CD4-positive, alpha-beta T cell (primary cell): ENCODE measurements around the gene PDLIM5. TPM values are rescaled to one million over a fixed set of nuclear protein-coding genes. Genes with fewer than 3 reads are reported as not detected.

Source experiments
- ATAC-seq: fragments of 200-7000 bp; cut with Tn5 transposase; one replicate; pipeline ENCODE4 v1.10.0; 2022; ENCODE audit warnings: mild to moderate bottlenecking; ENCODE audit not compliant: poor library complexity
- CTCF ChIA-PET: fragments of 350-600 bp; sonication (Branson Sonifier 250); formaldehyde crosslinking; loops from one replicate; lab custom pipeline; 2021; ENCODE audit warnings: antibody characterized with exemption, inconsistent platforms; lab: Charles Lee
- POLR2A ChIA-PET: fragments of 350-600 bp; sonication (Branson Sonifier 250); formaldehyde crosslinking; loops from one replicate; lab custom pipeline; 2021; ENCODE audit warnings: antibody characterized with exemption, inconsistent platforms; lab: Charles Lee
- DNase-seq, 14 experiments: peaks; one replicate each; pipeline ENCODE4 v3.0.0-alpha.2; 2013 to 2020; ENCODE audit warnings: mixed read lengths in 2 of 14
- H3K27ac ChIP-seq, 2 donors: one replicate each; pipeline versions ENCODE4 v1.5.1 to v1.7.0; 2013; ENCODE audit warnings: low read length in 2 of 2, low read depth in 1 of 2, mild to moderate bottlenecking in 1 of 2
- H3K27me3 ChIP-seq, 2 experiments: 1 replicate in 1 of 2; 2 replicates in 1 of 2; pipeline versions ENCODE4 v1.6.1 to v1.7.0; 2013; ENCODE audit warnings: low read length in 2 of 2, control low read depth in 1 of 2, mild to moderate bottlenecking in 1 of 2, moderate library complexity in 1 of 2; ENCODE audit not compliant: insufficient read depth in 2 of 2, control insufficient read depth in 1 of 2
- H3K36me3 ChIP-seq: one replicate; pipeline ENCODE4 v1.6.1; 2013; ENCODE audit warnings: low read length, control low read depth; ENCODE audit not compliant: insufficient read depth
- H3K4me1 ChIP-seq: one replicate; pipeline ENCODE4 v1.6.1; 2013; ENCODE audit warnings: low read length, control low read depth; ENCODE audit not compliant: insufficient read depth
- H3K4me3 ChIP-seq: one replicate; pipeline ENCODE4 v1.5.1; 2013; ENCODE audit warnings: mild to moderate bottlenecking, low read length, moderate library complexity
- H3K9me3 ChIP-seq, 2 experiments: 1 replicate in 1 of 2; 2 replicates in 1 of 2; pipeline versions ENCODE4 v1.6.1 to v1.7.0; 2013; ENCODE audit warnings: low read length in 2 of 2, mild to moderate bottlenecking in 2 of 2, control low read depth in 1 of 2, moderate library complexity in 1 of 2; ENCODE audit not compliant: control insufficient read depth in 1 of 2, insufficient read depth in 1 of 2
- H3K27ac Mint-ChIP-seq: one replicate; pipeline ENCODE4 v1.8.0; 2020; ENCODE audit warnings: mixed read lengths
- H3K27me3 Mint-ChIP-seq: one replicate; pipeline ENCODE4 v1.8.0; 2021; ENCODE audit warnings: mixed read lengths
- H3K36me3 Mint-ChIP-seq: one replicate; pipeline ENCODE4 v1.8.0; 2021; ENCODE audit warnings: low read depth, mixed read lengths
- H3K4me1 Mint-ChIP-seq: one replicate; pipeline ENCODE4 v1.8.0; 2021; ENCODE audit warnings: low read depth, mixed read lengths
- H3K4me3 Mint-ChIP-seq: one replicate; pipeline ENCODE4 v1.8.0; 2020; ENCODE audit warnings: mild to moderate bottlenecking, mixed read lengths
- H3K9me3 Mint-ChIP-seq: one replicate; pipeline ENCODE4 v1.8.0; 2020; ENCODE audit warnings: mixed read lengths
- intact Hi-C, 2 experiments: fragments of 100-400 bp; cut with DNase I in 1 of 2; cut with micrococcal nuclease in 1 of 2; formaldehyde crosslinking; loops; one replicate each; pipeline versions ENCODE4 v1.15.1 to v1.9.0; 2023 to 2025; cut with DNase I, micrococcal nuclease
- total RNA-seq, 174 experiments: library from RNA in 2 of 174; stranded (reverse) in 2 of 174; gene quantifications; one replicate each; pipeline ENCODE4 v1.2.3 and lab custom pipeline; 2021 to 2026
- TF ChIP-seq, protein P1 (sequence below): fragments of 200-600 bp; IDR thresholded peaks from one replicate; pipeline ENCODE4 v1.8.0; 2022; ENCODE audit warnings: antibody characterized with exemption, mild to moderate bottlenecking

The PDLIM5 gene
- total RNA-seq, 2 experiments from 2014 or later, result 23.0 to 23.1 TPM

DNA sequence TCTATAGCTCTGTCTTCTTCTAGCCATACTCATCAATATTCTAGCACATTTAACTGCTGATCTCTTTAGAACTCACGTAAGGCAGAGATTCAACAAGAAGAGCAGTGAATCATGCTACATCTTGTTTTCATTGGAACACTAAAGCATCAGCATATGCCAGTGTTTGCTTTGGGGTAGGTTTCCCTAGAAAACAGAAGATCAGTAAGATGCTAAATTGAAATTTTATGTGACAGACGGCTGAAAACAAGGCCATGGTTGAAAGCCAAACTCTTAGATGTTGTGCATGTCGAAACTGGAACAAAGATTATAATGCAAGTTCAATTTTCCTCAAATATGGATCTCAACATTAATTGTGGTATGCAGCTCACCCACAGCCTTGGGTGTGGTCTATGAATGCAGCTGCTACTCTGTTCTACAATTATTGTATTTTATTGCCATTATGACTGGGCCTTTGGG, 107.6 kb downstream of the PDLIM5 start:
- POLR2A ChIA-PET, result no interaction called here
- Histone ChIP-seq H3K36me3 (no peaks in the 10 kb centered on the region), H3K27me3 (no peaks in the 10 kb centered on the region), H3K4me1 (no peaks in the 10 kb centered on the region), H3K27ac (no peak overlapping the region), H3K4me3 (no peak overlapping the region), H3K9me3 (no peaks in the 10 kb centered on the region)
- Mint-ChIP-seq H3K27ac (no peak overlapping the region), H3K4me1 (no peaks in the 10 kb centered on the region), H3K4me3 (no peak overlapping the region), H3K27me3 (no peaks in the 10 kb centered on the region), H3K36me3 (no peaks in the 10 kb centered on the region), H3K9me3 (peaks cover 3% of the 10 kb centered on the region)
- intact Hi-C loops, result no loop called here
- DNase-seq (no peak), ATAC-seq (no peak)
- TF ChIP-seq, protein P1, sequence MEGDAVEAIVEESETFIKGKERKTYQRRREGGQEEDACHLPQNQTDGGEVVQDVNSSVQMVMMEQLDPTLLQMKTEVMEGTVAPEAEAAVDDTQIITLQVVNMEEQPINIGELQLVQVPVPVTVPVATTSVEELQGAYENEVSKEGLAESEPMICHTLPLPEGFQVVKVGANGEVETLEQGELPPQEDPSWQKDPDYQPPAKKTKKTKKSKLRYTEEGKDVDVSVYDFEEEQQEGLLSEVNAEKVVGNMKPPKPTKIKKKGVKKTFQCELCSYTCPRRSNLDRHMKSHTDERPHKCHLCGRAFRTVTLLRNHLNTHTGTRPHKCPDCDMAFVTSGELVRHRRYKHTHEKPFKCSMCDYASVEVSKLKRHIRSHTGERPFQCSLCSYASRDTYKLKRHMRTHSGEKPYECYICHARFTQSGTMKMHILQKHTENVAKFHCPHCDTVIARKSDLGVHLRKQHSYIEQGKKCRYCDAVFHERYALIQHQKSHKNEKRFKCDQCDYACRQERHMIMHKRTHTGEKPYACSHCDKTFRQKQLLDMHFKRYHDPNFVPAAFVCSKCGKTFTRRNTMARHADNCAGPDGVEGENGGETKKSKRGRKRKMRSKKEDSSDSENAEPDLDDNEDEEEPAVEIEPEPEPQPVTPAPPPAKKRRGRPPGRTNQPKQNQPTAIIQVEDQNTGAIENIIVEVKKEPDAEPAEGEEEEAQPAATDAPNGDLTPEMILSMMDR, result no peak
- CTCF ChIA-PET, result no interaction called here

DNA sequence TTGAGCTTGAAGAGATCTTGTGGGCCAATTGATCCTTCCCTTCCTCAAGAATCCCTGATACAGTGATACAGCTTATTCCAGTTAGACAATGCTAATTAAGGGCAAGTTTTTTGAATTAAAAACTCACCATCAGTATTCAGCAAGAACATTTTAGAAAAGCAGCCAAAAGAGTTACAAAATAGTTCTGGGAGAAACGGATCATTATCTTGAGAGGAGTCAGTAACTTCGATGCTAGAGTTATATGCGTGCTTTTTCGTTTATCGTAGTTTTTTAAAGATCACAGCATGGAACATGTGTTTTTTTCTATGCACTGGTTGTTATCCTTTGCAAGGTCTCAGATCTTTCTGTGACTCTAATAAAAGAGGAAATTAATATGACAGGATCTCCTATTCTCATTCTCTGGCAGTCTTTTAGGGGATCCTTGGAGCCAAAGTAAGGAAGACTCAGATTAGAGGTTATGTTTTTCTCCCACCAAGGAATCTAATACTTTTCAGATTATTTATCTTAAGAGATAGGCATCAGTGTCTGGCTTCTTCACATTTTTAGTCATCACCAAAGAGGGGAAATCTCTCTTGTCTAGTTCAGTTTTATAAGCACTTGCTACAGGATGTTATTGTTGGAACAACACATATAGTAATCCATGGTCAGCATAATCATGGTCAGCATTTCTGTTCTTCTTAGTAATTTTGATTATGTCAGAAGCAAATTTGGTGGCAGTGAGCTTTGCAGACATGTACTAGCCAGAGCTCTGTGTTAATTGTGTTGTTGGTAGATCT, 109.7 kb downstream of the PDLIM5 start:
- Histone ChIP-seq H3K27ac (no peak overlapping the region), H3K9me3 (no peaks in the 10 kb centered on the region), H3K27me3 (no peaks in the 10 kb centered on the region), H3K36me3 (no peaks in the 10 kb centered on the region), H3K4me3 (no peak overlapping the region), H3K4me1 (no peaks in the 10 kb centered on the region)
- no peaks in the 10 kb centered on the region for H3K4me1 Mint-ChIP-seq
- ChIA-PET CTCF (no interaction called here), POLR2A (no interaction called here)
- ATAC-seq, result no peak
- H3K4me3 Mint-ChIP-seq, result no peak overlapping the region
- H3K36me3 Mint-ChIP-seq, result no peaks in the 10 kb centered on the region
- DNase-seq, result no peak
- TF ChIP-seq, protein P1, result no peak
- no peak overlapping the region for H3K27ac Mint-ChIP-seq
- H3K27me3 Mint-ChIP-seq, result no peaks in the 10 kb centered on the region
- intact Hi-C loops, result no loop called here
- H3K9me3 Mint-ChIP-seq, result no peaks in the 10 kb centered on the region

DNA sequence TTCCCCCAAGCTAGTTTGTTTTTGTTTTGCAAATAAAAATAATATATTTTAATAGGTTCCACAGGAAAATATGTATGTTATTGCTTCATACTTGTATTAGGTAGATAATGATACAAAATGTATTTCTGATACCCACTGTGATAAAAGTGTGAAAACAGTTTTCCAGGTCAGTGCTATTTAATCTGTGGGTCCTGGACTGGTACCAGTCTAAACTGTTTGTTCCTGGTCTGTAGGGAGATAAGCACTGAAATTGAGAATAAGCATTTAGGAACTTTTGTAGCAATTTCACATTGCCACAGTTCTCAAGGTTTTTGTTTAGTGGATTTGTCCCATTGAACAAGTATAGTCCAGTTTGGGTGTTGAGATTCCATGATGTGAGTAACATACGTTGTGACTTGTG, 110.5 kb downstream of the PDLIM5 start:
- CTCF ChIA-PET, result no interaction called here
- no peak overlapping the region for H3K27ac Mint-ChIP-seq
- no peak for DNase-seq
- ATAC-seq, result no peak
- intact Hi-C loops, result no loop called here
- H3K4me3 Mint-ChIP-seq, result no peak overlapping the region
- Histone ChIP-seq H3K27ac (no peak overlapping the region), H3K27me3 (no peaks in the 10 kb centered on the region), H3K36me3 (no peaks in the 10 kb centered on the region), H3K9me3 (no peaks in the 10 kb centered on the region), H3K4me1 (no peaks in the 10 kb centered on the region), H3K4me3 (no peak overlapping the region)
- H3K4me1 Mint-ChIP-seq, result no peaks in the 10 kb centered on the region
- POLR2A ChIA-PET, result no interaction called here
- no peaks in the 10 kb centered on the region for H3K9me3 Mint-ChIP-seq
- no peaks in the 10 kb centered on the region for H3K36me3 Mint-ChIP-seq
- no peaks in the 10 kb centered on the region for H3K27me3 Mint-ChIP-seq
- TF ChIP-seq, protein P1, result no peak
